Gastroesophageal sphincter (tissue), 3 donors: Measurements from ENCODE around the gene NLGN4X.

ENCODE experiments used
- EP300 ChIP-seq: sonication (generic); formaldehyde crosslinking; IDR thresholded peaks from one replicate; pipeline ENCODE4 v1.6.1; 2017; ENCODE audit warnings: antibody characterized with exemption, mild to moderate bottlenecking
- POLR2A ChIP-seq, 2 donors: fragments of 450-650 bp; IDR thresholded peaks; one replicate each; pipeline ENCODE4 v1.6.1; 2017; ENCODE audit warnings: antibody characterized with exemption in 2 of 2, mild to moderate bottlenecking in 2 of 2, moderate library complexity in 1 of 2
- POLR2AphosphoS5 ChIP-seq: sonication (generic); formaldehyde crosslinking; IDR thresholded peaks from one replicate; pipeline ENCODE4 v1.6.1; 2017; ENCODE audit warnings: antibody characterized with exemption
- TF ChIP-seq, protein P1 (sequence below), 4 experiments: fragments of 200-600 bp in 2 of 4; fragments of 450-650 bp in 2 of 4; sonication (generic) in 1 of 4; IDR thresholded peaks; one replicate each; pipeline ENCODE4 v1.5.1; 2017 to 2019; ENCODE audit warnings: antibody characterized with exemption in 4 of 4, mild to moderate bottlenecking in 2 of 4, moderate library complexity in 2 of 4

DNA sequence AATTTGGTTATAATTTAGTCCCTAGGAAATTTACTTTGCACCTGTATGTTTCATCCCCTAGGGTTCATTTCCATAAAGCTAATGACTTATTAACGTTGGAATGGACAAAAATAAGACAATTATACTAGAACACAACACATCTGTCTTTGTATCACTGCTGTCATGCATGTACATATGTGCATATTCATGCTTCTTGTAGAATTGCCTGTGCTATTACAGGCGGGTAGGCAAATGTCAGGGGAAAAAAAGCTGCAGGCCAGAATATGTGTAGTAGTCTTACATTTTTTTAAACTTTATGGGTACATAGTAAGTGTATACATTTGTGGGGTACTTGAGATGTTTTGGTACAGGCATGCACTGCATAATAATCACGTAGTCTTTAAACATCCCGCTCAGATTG is 209.6 kb downstream of the NLGN4X start:
- TF ChIP-seq, protein P1, sequence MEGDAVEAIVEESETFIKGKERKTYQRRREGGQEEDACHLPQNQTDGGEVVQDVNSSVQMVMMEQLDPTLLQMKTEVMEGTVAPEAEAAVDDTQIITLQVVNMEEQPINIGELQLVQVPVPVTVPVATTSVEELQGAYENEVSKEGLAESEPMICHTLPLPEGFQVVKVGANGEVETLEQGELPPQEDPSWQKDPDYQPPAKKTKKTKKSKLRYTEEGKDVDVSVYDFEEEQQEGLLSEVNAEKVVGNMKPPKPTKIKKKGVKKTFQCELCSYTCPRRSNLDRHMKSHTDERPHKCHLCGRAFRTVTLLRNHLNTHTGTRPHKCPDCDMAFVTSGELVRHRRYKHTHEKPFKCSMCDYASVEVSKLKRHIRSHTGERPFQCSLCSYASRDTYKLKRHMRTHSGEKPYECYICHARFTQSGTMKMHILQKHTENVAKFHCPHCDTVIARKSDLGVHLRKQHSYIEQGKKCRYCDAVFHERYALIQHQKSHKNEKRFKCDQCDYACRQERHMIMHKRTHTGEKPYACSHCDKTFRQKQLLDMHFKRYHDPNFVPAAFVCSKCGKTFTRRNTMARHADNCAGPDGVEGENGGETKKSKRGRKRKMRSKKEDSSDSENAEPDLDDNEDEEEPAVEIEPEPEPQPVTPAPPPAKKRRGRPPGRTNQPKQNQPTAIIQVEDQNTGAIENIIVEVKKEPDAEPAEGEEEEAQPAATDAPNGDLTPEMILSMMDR (IDR thresholded peaks at IDR 0.05), result no peak
- TF ChIP-seq POLR2A (IDR thresholded peaks at IDR 0.05) (no peak), POLR2AphosphoS5 (no peak), EP300 (no peak)
